Measurements from ENCODE around the gene INO80. TPM values are rescaled to one million over a fixed set of nuclear protein-coding genes. Genes with fewer than 3 reads are reported as not detected.

INO80 gene
- total and polyA plus RNA-seq, 7 donors, result 7.2 to 36.6 (median 17.1) TPM

- Histone ChIP-seq H3K36me3 (peaks cover 5 to 41% (median 19%) of the 10 kb centered on the region in 4 donors), H3K4me1 (peaks cover 0 to 13% (median 10%) of the 10 kb centered on the region in 4 donors), H3K9me3 (no peaks in the 10 kb centered on the region), H3K27me3 (no peaks in the 10 kb centered on the region), H3K27ac (no peak overlapping the region), H3K4me3 (no peak overlapping the region)
- intact Hi-C loops (cut with DNase I), result no loop called here
- DNase-seq, result no peak
- 0% methylated on average over 1 of the region's 1 CpG for WGBS, 2 donors
- TF ChIP-seq POLR2AphosphoS5 (IDR thresholded peaks at IDR 0.05), result no peak
- no peak for TF ChIP-seq POLR2A (IDR thresholded peaks at IDR 0.05)
- no peak for TF ChIP-seq CTCF (IDR thresholded peaks at IDR 0.05)
These were observed 125.3 kb downstream of the INO80 start for GRCh38 chr15:40990789-40991188.

- TF ChIP-seq EP300 (IDR thresholded peaks at IDR 0.05) (no peak), CTCF (IDR thresholded peaks at IDR 0.05) (no peak), POLR2A (IDR thresholded peaks at IDR 0.05) (no peak), POLR2AphosphoS5 (IDR thresholded peaks at IDR 0.05) (no peak)
- H3K27ac ChIP-seq, result no peak overlapping the region
- H3K4me3 ChIP-seq, result no peak overlapping the region
- DNase-seq, result no peak
- no peaks in the 10 kb centered on the region for H3K9me3 ChIP-seq
- peaks cover 0 to 13% (median 10%) of the 10 kb centered on the region in 4 donors for H3K4me1 ChIP-seq
- intact Hi-C loops (cut with DNase I), result no loop called here
- no peaks in the 10 kb centered on the region for H3K27me3 ChIP-seq
- peaks cover 2 to 41% (median 24%) of the 10 kb centered on the region in 4 donors for H3K36me3 ChIP-seq
These were observed 126.0 kb downstream of the INO80 start for GRCh38 chr15:40990080-40990479.

GRCh38 chr15:40988156-40988555 is 127.9 kb downstream of the INO80 start:
- peaks cover 0 to 13% (median 10%) of the 10 kb centered on the region in 4 donors for H3K4me1 ChIP-seq
- H3K4me3 ChIP-seq, result no peak overlapping the region
- WGBS, 2 donors, result 92 to 93% methylated on average over 4 of the region's 4 CpGs
- peaks cover 19 to 53% (median 36%) of the 10 kb centered on the region in 4 donors for H3K36me3 ChIP-seq
- H3K27me3 ChIP-seq, result no peaks in the 10 kb centered on the region
- no peaks in the 10 kb centered on the region for H3K9me3 ChIP-seq
- intact Hi-C loops (cut with DNase I), result no loop called here
- TF ChIP-seq CTCF (IDR thresholded peaks at IDR 0.05) (no peak), EP300 (IDR thresholded peaks at IDR 0.05) (no peak), POLR2AphosphoS5 (IDR thresholded peaks at IDR 0.05) (no peak), POLR2A (IDR thresholded peaks at IDR 0.05) (no peak)
- no peak overlapping the region for H3K27ac ChIP-seq
- no peak for DNase-seq

GRCh38 chr15:40986820-40987219 is 129.3 kb downstream of the INO80 start:
- intact Hi-C loops (cut with DNase I), result no loop called here
- no peak for DNase-seq
- peaks cover 0 to 1% (median 0%) of the 10 kb centered on the region in 4 donors for H3K4me1 ChIP-seq
- no peaks in the 10 kb centered on the region for H3K27me3 ChIP-seq
- H3K27ac ChIP-seq, result no peak overlapping the region
- 91 to 94% methylated on average over 7 of the region's 7 CpGs for WGBS, 2 donors
- TF ChIP-seq EP300 (IDR thresholded peaks at IDR 0.05), result no peak
- no peak for TF ChIP-seq CTCF (IDR thresholded peaks at IDR 0.05)
- no peak for TF ChIP-seq POLR2A (IDR thresholded peaks at IDR 0.05)
- peaks cover 33 to 66% (median 48%) of the 10 kb centered on the region in 4 donors for H3K36me3 ChIP-seq
- H3K4me3 ChIP-seq, result no peak overlapping the region
- H3K9me3 ChIP-seq, result no peaks in the 10 kb centered on the region

All from sigmoid colon (tissue), 7 donors.